ENCODE results near the gene RAB4B.

RAB4B gene

GRCh38 chr19:40750058-40750873 is 27.8 kb upstream of the RAB4B start, which contains the start of gene ACTMAP (continued):
- peak; percentile 97 for TF ChIP-seq ZFP37 (tag by site-specific recombination; IDR thresholded peaks at IDR 0.05)
- TF ChIP-seq ZNF362 (tag by site-specific recombination; IDR thresholded peaks at IDR 0.05) = no peak
- TF ChIP-seq ZNF184 (tag by site-specific recombination; IDR thresholded peaks at IDR 0.05) = peak; percentile 78
- peak; percentile 93 for TF ChIP-seq KLF17 (tag by site-specific recombination; IDR thresholded peaks at IDR 0.05)
- TF ChIP-seq ZNF239 (tag by site-specific recombination; IDR thresholded peaks at IDR 0.05) = 0 out of 2 replicates have a peak, but pooled peaks have one; percentile 8
- no peak for TF ChIP-seq ZNF521 (tag by site-specific recombination; IDR thresholded peaks at IDR 0.05)
- TF ChIP-seq ZNF600 (tag by site-specific recombination; IDR thresholded peaks at IDR 0.05) = no peak
- TF ChIP-seq ZNF776 (tag by site-specific recombination; IDR thresholded peaks at IDR 0.05; ENCODE audit: borderline replicate concordance) = no peak
- peak; percentile 59 for TF ChIP-seq ZSCAN4 (tag by site-specific recombination; IDR thresholded peaks at IDR 0.05)
- TF ChIP-seq ZNF24 (tag by site-specific recombination; IDR thresholded peaks at IDR 0.05) = peak; percentile 98
- peak; percentile 65; the same call in 1 of the 2 replicates for TF ChIP-seq ZNF449 (tag by site-specific recombination; IDR thresholded peaks at IDR 0.05)
- TF ChIP-seq ZSCAN16 (tag by site-specific recombination; IDR thresholded peaks at IDR 0.05) = no peak
- peak; percentile 88 for TF ChIP-seq KLF10 (tag by site-specific recombination; IDR thresholded peaks at IDR 0.05)
- TF ChIP-seq OVOL3 (tag by site-specific recombination; IDR thresholded peaks at IDR 0.05) = peak; percentile 83
- no peak for TF ChIP-seq ZNF354C (tag by site-specific recombination; IDR thresholded peaks at IDR 0.05; ENCODE audit: borderline replicate concordance, low read depth)
- no peak for TF ChIP-seq ZNF645 (tag by site-specific recombination; IDR thresholded peaks at IDR 0.05)
- TF ChIP-seq ZNF394 (tag by site-specific recombination; IDR thresholded peaks at IDR 0.05; ENCODE audit: borderline replicate concordance) = no peak; the same call in 1 of the 2 replicates
- TF ChIP-seq PRDM10 (tag by site-specific recombination; IDR thresholded peaks at IDR 0.05) = peak; percentile 27
- TF ChIP-seq ZNF654 (tag by site-specific recombination; IDR thresholded peaks at IDR 0.05; ENCODE audit: low read depth) = no peak
- TF ChIP-seq ZEB2 (tag by site-specific recombination; IDR thresholded peaks at IDR 0.05) = peak; percentile 90
- peak; percentile 78 for TF ChIP-seq ZNF18 (tag by site-specific recombination; IDR thresholded peaks at IDR 0.05)
- TF ChIP-seq ZNF175 (tag by site-specific recombination; IDR thresholded peaks at IDR 0.05) = peak; percentile 76; the same call in 1 of the 2 replicates
- peak; percentile 97 for TF ChIP-seq KLF16 (tag by site-specific recombination; IDR thresholded peaks at IDR 0.05)
- peak; percentile 97 for TF ChIP-seq KLF9 (tag by site-specific recombination; IDR thresholded peaks at IDR 0.05; ENCODE audit: low read depth)
- TF ChIP-seq INSM2 (tag by site-specific recombination; IDR thresholded peaks at IDR 0.05) = peak; percentile 91
- TF ChIP-seq ZNF132 (tag by site-specific recombination; IDR thresholded peaks at IDR 0.05; ENCODE audit: borderline replicate concordance) = no peak
